ENCODE data around the gene PAQR6.

DNA sequence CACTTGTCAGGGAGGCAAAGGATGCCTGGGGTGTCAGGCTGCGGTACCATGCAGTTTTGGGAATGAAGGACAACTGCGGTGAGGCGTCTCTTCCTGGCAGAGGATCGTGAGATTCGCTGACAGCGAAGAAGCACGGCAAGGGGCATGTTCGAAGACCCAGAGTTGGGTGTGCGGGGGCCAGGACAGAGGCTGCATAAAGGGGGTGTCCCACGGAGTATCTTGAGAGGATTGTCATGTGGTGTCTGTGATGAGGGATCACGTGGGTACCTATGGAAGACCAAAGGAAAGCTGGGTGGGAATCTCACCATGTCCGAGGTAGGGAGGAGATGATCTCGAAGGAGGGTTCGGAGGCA lies 53.6 kb downstream of the PAQR6 start:
- no peak for TF ChIP-seq CTCF (IDR thresholded peaks at IDR 0.05)
- TF ChIP-seq POLR2AphosphoS5 (IDR thresholded peaks at IDR 0.05; ENCODE audit: low read depth, low read length), result no peak
- no peak for TF ChIP-seq REST (IDR thresholded peaks at IDR 0.05; ENCODE audit: insufficient read depth in 1 of 2, low read depth in 2 of 2, low read length in 1 of 2)

All from Panc1 (cell line).